ENCODE results near the gene GRIFIN.

Gene GRIFIN

DNA sequence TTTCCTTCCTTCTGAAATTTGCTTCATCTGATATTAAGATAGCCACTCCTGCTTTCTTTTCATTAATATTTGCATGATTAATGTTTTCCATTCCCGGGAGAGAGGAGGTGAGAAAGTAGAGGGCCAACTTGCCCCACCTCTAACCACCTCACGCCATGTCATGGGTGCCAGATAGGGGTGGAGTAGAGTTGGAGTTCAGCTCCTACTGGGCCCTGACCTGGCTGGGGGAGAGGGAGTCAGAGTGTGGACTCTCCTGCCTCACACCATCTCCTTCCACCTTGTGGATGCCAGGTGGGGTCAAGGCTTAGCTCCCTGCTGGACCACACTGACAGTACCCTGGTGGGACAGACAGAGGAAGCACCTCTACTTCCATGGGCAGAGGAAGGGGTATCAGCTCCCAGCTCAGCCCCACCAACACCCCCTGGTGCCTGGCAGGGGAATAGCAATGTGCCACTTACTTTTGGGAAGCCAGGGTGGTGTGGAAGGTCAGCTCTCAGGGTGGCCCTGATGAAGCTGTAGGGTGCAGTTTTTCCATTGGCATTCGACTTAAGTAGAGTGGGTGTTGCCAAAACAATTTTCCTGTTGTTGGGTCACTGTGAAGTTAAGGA lies 44.8 kb downstream of the GRIFIN start:
- DNase-seq = peak; percentile 21

DNA sequence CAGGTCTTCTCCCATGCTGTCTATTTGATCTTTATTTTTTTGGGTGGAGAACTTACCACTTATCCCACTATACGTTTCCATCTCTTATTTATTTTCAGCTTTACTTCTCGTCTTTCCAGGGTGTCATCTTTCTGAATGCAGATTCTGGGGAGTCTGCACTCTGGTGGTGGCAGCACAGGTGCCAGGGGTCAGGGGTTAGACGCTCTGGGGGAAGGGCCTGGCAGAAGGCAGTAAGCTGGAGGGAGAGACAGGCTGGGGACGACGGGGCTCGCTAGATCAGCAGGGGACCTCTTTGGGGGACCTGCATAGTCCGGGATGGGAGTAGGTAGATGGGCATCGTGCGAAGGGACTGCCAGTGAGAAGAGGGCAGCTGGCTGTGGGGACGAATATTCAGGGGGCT lies 50.4 kb downstream of the GRIFIN start:
- DNase-seq = no peak

All from EL (cell line).